Skeletal muscle tissue (tissue), 4 donors: Measurements from ENCODE around the gene CCDC186. TPM values are rescaled to one million over a fixed set of nuclear protein-coding genes. Genes with fewer than 3 reads are reported as not detected.

Experiments
- H3K27ac ChIP-seq: one replicate; pipeline ENCODE4 v1.7.0; 2013; ENCODE audit warnings: mild to moderate bottlenecking, low read depth, low read length, inconsistent platforms
- H3K27me3 ChIP-seq, 3 donors: one replicate each; pipeline ENCODE4 v1.7.0; 2013; ENCODE audit warnings: low read length in 3 of 3; ENCODE audit not compliant: control insufficient read depth in 3 of 3, insufficient read depth in 3 of 3
- H3K36me3 ChIP-seq, 3 donors: one replicate each; pipeline ENCODE4 v1.7.0; 2013; ENCODE audit warnings: low read length in 3 of 3; ENCODE audit not compliant: control insufficient read depth in 3 of 3, insufficient read depth in 3 of 3
- H3K4me1 ChIP-seq, 3 donors: one replicate each; pipeline ENCODE4 v1.7.0; 2013; ENCODE audit warnings: low read length in 3 of 3, mild to moderate bottlenecking in 3 of 3; ENCODE audit not compliant: control insufficient read depth in 3 of 3, insufficient read depth in 3 of 3
- H3K4me3 ChIP-seq, 3 donors: one replicate each; pipeline ENCODE4 v1.7.0; 2013; ENCODE audit warnings: low read length in 3 of 3
- H3K9ac ChIP-seq, 3 donors: one replicate each; pipeline ENCODE4 v1.7.0; 2013; ENCODE audit warnings: low read length in 3 of 3, mild to moderate bottlenecking in 3 of 3, moderate library complexity in 2 of 3, low read depth in 1 of 3
- H3K9me3 ChIP-seq, 3 donors: one replicate each; pipeline ENCODE4 v1.7.0; 2013; ENCODE audit warnings: low read length in 3 of 3; ENCODE audit not compliant: control insufficient read depth in 3 of 3
- total RNA-seq: library from RNA; depleted of rRNA; stranded (reverse); fragments of >200 nt; gene quantifications from one replicate; pipeline ENCODE4 v1.2.3, GENCODE V29; 2014
- donor health status: Osteomylitis.

Gene CCDC186
- total RNA-seq, 1 donor from 2014 or later: 9.4 TPM

DNA sequence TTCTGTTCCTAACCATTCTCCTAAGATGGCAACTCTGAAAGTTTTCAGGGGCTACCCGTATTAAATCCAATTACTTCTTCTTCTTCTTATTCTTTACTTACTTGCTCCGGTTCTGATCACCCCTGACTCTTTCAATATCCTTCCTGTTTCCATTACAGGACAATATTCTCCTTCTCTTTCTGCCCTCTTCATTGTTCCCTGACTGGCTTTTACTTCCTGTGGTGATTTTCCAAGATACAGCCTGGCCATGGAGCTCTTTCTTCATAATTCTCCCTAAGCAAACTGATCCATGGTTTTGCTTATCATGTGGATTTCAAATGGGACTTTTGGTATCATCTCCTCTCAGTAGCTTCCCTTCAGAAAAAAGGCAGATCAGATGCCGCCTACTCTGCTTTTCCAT lies 35.4 kb downstream of the CCDC186 start:
- no peaks in the 10 kb centered on the region for H3K27me3 ChIP-seq
- H3K36me3 ChIP-seq: peaks cover 2 to 39% (median 22%) of the 10 kb centered on the region in 3 donors
- no peaks in the 10 kb centered on the region for H3K9me3 ChIP-seq
- H3K9ac ChIP-seq: no peak overlapping the region
- H3K27ac ChIP-seq: no peak overlapping the region
- H3K4me1 ChIP-seq: peaks cover 0 to 3% (median 0%) of the 10 kb centered on the region in 3 donors
- H3K4me3 ChIP-seq: no peak overlapping the region

DNA sequence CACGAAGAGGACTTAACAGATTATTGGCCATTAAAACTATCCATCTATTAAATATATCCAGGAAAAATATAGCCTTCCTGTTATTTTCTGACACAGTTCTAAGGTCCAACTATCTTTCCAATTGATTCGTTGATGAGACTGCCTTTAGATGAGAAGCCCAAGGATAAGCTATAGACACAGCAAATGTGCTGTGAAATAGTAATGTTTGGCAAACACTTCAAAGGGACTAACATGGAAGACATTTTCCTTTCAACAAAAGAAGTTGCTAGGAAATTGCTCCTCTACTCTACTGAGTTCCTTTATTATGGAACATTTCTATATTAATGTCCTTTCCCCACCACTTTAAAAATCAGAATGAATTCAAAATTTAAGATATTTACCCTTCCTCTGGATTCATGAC lies 38.5 kb downstream of the CCDC186 start:
- Histone ChIP-seq H3K4me1 (no peaks in the 10 kb centered on the region), H3K27me3 (no peaks in the 10 kb centered on the region), H3K9me3 (no peaks in the 10 kb centered on the region), H3K27ac (no peak overlapping the region), H3K4me3 (no peak overlapping the region), H3K9ac (no peak overlapping the region), H3K36me3 (peaks cover 8 to 47% (median 28%) of the 10 kb centered on the region in 3 donors)

DNA sequence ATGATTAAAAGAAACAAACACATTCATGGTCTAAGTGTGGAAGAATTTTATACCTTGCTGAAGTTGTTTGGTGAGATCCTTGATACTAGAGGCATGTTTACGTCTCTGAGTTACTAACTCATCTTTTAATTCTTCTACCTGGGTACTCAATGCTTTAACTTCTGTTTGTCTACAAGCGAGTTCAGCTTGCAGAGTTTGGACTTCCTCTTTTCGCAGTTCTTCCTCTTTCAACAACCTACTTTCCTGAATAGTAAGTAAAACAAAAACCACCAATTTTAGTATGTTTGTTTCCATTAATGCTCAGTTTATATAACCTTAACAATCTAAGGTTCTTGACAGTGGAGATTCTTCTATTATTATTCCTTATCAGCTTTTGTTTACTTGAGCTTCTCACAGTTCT lies 42.9 kb downstream of the CCDC186 start:
- Histone ChIP-seq H3K9ac (no peak overlapping the region), H3K4me3 (no peak overlapping the region), H3K27ac (no peak overlapping the region), H3K27me3 (no peaks in the 10 kb centered on the region), H3K4me1 (no peaks in the 10 kb centered on the region), H3K9me3 (no peaks in the 10 kb centered on the region), H3K36me3 (peaks cover 14 to 68% (median 51%) of the 10 kb centered on the region in 3 donors)

DNA sequence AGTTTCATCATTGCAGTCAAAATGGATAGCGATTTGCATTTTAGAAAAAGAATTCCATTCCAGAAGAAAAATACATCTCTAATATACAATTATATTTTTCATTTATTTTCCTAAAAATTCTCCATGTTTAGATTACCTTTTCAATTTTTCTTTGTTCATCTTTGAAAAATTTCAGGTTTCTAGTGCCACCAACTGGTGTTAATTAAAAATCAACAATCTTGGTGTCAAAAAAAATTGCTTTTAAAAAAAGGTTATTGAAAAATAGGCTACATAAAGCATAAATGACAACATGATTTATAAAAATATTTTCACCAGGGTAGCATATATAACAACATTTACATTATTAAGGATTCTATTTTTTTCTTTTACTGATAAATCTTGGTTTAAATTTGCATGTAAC lies 53.0 kb downstream of the CCDC186 start:
- Histone ChIP-seq H3K4me3 (no peak overlapping the region), H3K9ac (no peak overlapping the region), H3K4me1 (no peaks in the 10 kb centered on the region), H3K27ac (no peak overlapping the region), H3K27me3 (no peaks in the 10 kb centered on the region), H3K36me3 (peaks cover 5 to 16% (median 14%) of the 10 kb centered on the region in 3 donors), H3K9me3 (no peaks in the 10 kb centered on the region)

DNA sequence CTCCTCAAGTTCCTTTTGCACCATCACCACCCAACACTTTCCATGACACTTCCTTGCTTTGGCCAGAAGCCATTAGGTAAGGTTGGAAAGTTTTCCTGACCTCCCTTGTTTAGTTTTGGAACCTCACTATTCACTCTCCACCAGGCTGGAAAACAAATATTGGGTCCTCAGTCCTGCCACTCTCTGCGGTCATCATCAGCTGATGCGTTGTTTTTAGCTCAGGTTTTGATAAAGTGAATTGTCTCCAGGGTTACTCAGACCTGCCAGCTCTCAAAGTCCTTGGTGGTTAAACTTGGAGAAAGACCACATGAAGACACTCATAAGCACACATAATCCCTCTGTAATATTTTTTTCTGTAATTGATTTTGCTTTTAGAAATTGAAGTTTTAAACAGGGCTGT lies 55.5 kb downstream of the CCDC186 start:
- Histone ChIP-seq H3K4me3 (no peak overlapping the region), H3K36me3 (no peaks in the 10 kb centered on the region), H3K27ac (no peak overlapping the region)

DNA sequence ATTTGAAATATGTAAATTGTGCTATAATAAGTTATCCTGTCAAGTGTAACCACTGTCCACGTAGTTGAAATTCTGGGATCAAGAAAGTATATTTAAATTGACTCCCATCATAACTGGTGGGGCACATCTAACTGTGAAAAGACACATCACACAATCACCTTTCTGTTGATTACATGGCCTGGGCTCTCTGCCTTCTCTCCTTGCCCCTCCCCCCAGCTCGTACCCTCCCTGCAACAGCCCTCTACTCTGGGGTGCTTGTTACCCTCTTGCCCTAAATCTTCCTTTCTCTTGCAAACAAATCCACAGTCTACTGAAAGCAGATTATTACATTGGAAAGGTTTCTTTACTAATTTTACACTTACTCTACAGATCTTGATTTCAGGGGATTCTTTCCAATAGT lies 56.3 kb downstream of the CCDC186 start:
- no peak overlapping the region for H3K9ac ChIP-seq
- no peak overlapping the region for H3K4me3 ChIP-seq
- no peaks in the 10 kb centered on the region for H3K9me3 ChIP-seq
- no peaks in the 10 kb centered on the region for H3K4me1 ChIP-seq
- H3K36me3 ChIP-seq: no peaks in the 10 kb centered on the region
- no peaks in the 10 kb centered on the region for H3K27me3 ChIP-seq
- no peak overlapping the region for H3K27ac ChIP-seq

More for the DNA sequence above, 55.5 kb downstream of the CCDC186 start:
- Histone ChIP-seq H3K4me1 (no peaks in the 10 kb centered on the region), H3K9ac (no peak overlapping the region), H3K9me3 (no peaks in the 10 kb centered on the region), H3K27me3 (no peaks in the 10 kb centered on the region)

DNA sequence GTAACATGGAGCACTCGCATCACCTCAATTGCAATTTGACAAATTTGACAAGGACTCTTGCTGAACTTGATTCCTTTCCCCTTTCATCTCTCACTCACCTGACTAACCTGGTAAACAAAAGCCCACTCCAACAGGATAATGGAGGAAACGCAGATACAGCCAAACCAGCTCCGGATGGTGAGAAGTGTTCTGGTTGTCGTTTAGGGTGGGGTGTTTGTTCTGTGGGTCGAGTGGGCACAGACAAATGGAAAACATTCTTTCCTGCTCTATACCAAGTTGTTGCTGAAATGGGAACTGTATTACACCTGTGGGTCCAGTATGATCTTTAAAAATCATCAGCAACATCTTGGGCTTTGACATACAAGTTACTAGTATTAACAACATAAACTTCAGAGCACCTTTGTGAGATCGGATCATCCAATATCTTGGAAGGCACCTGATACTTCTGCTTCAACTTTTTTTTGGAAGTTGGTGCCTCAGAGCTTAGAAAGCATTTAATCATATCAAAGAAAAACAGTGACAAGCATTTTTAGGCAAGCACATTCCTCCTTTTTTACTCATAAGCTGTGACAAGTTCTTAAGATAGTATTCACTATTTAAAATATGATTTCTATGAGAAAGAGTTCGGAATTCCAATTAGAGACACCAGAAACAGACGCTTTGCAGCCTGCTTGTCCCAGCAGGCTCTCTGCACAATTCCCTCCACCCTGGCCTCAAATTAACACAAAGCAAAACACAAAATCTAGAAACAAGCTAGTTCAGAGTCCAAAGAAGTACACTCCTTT lies 58.1 kb downstream of the CCDC186 start:
- Histone ChIP-seq H3K9me3 (no peaks in the 10 kb centered on the region), H3K4me3 (no peak overlapping the region), H3K36me3 (no peaks in the 10 kb centered on the region), H3K4me1 (no peaks in the 10 kb centered on the region), H3K27me3 (peaks cover 0 to 4% (median 0%) of the 10 kb centered on the region in 3 donors), H3K9ac (no peak overlapping the region), H3K27ac (no peak overlapping the region)

DNA sequence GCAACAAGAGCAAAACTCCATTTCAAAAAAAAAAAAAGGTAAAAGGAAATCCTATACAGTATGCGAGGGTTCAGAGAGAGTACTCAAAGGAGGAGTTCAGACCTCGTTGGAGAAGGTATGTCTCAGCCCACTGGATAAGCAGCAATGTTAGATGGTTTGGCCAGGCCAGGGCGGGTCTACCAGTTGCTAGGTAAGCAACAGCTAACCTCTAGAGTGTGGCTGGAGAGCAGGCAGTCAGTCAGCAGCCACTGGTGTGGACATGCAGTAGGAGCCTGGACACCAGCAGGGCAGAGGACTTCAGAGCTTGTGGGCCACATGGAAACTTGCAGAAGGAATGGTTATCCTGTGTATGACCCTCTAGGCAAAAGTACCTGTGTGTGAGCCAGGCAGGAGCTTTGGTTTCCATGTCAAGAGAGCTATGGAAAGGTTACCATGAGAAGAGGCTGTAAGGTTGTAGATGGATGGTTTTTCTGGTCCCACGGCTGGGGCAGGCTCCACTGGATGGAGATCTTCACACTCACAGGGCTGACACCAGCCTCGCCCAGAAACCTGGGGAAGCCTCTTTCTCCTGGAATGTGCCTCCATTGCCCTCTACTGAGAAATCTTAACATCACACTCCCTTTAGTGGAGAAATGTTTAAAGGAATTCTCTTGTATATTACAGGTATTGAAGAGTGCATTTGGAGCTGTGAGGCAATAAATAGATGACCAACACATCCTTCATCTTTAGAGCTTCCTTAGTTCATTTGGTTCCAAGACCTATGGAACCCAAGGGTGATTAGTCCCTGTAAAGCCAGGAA lies 63.6 kb downstream of the CCDC186 start:
- Histone ChIP-seq H3K27ac (no peak overlapping the region), H3K36me3 (no peaks in the 10 kb centered on the region), H3K27me3 (peaks cover 3 to 4% (median 4%) of the 10 kb centered on the region in 3 donors), H3K4me3 (no peak overlapping the region), H3K4me1 (no peaks in the 10 kb centered on the region), H3K9me3 (no peaks in the 10 kb centered on the region), H3K9ac (no peak overlapping the region)

DNA sequence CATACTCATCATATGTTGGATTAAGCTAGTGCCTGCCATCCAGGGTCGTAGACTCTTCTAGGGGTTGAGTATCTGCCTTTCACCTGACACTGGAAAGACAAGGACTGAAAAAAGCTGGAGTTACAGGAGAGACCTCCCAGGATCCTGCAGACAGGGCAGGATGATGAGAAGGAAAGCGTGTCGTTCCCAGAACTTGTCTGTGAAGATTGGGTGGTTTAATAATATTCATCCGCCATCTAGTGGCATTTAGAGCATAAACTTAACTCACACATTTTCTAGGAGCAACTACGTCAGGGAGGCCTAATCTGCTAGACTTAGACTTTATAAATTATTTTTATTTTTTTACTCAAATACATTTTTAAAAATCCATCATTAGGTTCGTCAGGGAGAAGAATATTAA lies 70.7 kb downstream of the CCDC186 start:
- no peaks in the 10 kb centered on the region for H3K36me3 ChIP-seq
- H3K27ac ChIP-seq: no peak overlapping the region
- H3K9ac ChIP-seq: no peak overlapping the region

DNA sequence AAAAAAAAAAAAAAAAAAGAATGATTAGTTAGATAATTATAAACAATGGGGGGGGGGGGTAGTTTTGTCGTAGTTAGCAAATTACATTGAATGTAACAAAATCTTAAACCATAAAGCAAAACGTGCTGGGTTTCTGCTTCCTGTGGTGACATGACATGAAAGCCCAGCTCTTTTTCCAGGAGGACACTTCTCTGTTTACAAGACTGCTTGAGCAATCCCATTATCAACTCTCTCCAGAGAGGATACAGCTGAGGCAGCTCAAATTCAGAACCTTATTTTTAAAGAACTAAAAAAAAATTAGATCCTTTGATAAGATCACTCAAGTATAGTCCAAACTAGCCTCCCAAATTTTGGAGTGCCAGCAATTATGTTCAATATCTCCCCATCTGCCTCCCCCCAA lies 71.7 kb downstream of the CCDC186 start:
- H3K9ac ChIP-seq: no peak overlapping the region
- no peak overlapping the region for H3K4me3 ChIP-seq
- no peak overlapping the region for H3K27ac ChIP-seq
- H3K4me1 ChIP-seq: peaks cover 8 to 16% (median 8%) of the 10 kb centered on the region in 3 donors
- peaks cover 15 to 19% (median 17%) of the 10 kb centered on the region in 3 donors for H3K27me3 ChIP-seq
- H3K9me3 ChIP-seq: no peaks in the 10 kb centered on the region
- H3K36me3 ChIP-seq: no peaks in the 10 kb centered on the region

More for the DNA sequence above, 70.7 kb downstream of the CCDC186 start:
- Histone ChIP-seq H3K4me3 (no peak overlapping the region), H3K4me1 (peaks cover 8 to 16% (median 8%) of the 10 kb centered on the region in 3 donors), H3K9me3 (no peaks in the 10 kb centered on the region), H3K27me3 (peaks cover 15 to 19% (median 17%) of the 10 kb centered on the region in 3 donors)
